Subcutaneous adipose tissue (tissue), 4 donors: ENCODE measurements around the gene PSD2. TPM values are rescaled to one million over a fixed set of nuclear protein-coding genes. Genes with fewer than 3 reads are reported as not detected.

Experiments used
- CTCF ChIP-seq: fragments of 450-650 bp; IDR thresholded peaks from one replicate; pipeline ENCODE4 v1.5.1; 2016; ENCODE audit warnings: low read depth, mild to moderate bottlenecking, control low read depth, antibody characterized with exemption, moderate library complexity
- total RNA-seq, 4 donors: library from RNA; depleted of rRNA; stranded (reverse); fragments of >200 nt; gene quantifications; one replicate each; pipeline ENCODE4 v1.1.0, GENCODE V29; 2016

The PSD2 gene
- total RNA-seq, result under 1 TPM in 1 of 4 donors, not detected in 3; 0.17 TPM

GRCh38 chr5:139795074-139796001, at the start of gene PSD2:
PSD2 (plus strand) TSS chr5:139795808; CDS start chr5:139809441, 13,633 bp downstream.
- no peak for TF ChIP-seq CTCF

GRCh38 chr5:139746691-139747582, 48.7 kb upstream of the PSD2 start:
- no peak for TF ChIP-seq CTCF

GRCh38 chr5:139747583-139748504, 47.8 kb upstream of the PSD2 start:
- no peak for TF ChIP-seq CTCF

GRCh38 chr5:139748505-139748826, 47.1 kb upstream of the PSD2 start:
- no peak for TF ChIP-seq CTCF

GRCh38 chr5:139749242-139749641, 46.4 kb upstream of the PSD2 start:
- no peak for TF ChIP-seq CTCF

- no peak for TF ChIP-seq CTCF
These were observed 44.4 kb upstream of the PSD2 start for GRCh38 chr5:139751236-139751635.
